Measurements from ENCODE around the gene SLC25A43. TPM values are rescaled to one million over a fixed set of nuclear protein-coding genes. Genes with fewer than 3 reads are reported as not detected.

Gene SLC25A43
- total and polyA plus RNA-seq, 2 of the 8 experiments (the other 6 are each of a cell fraction or from before 2014, with no cell fraction given) = 3.1 to 5.8 TPM

DNA sequence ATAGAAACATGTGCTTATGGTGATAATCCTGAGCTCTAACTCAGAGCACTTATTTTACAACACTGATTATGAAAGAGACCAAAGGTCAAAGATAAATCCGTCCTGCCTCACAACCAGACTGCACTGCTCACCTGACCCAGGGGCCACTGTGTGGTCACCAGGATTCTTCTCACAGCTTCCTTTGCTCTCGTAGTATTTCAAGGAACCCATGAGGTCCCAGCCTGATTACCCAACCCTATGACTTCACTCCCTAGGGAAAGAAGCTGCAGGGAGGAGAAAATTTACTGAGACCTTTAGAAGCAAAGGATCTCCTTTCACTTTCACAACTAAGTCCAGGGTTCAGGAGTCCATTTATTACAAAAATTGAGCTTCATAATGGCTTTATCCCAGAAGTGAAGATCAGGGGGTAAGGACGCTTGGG is 78.7 kb downstream of the SLC25A43 start (continued):
- TF ChIP-seq BACH1 (IDR thresholded peaks at IDR 0.05; ENCODE audit: low read length) (no peak), SP1 (IDR thresholded peaks at IDR 0.05; ENCODE audit: low read depth, low read length) (no peak)
- TF ChIP-seq, protein P1, sequence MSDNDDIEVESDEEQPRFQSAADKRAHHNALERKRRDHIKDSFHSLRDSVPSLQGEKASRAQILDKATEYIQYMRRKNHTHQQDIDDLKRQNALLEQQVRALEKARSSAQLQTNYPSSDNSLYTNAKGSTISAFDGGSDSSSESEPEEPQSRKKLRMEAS (IDR thresholded peaks at IDR 0.05) = no peak
